Erythroblast (primary cell): ENCODE results near the gene CROCC2.

ENCODE experiments used
- GATA1 ChIP-seq: IDR thresholded peaks from 2 replicates; pipeline ENCODE4 v1.6.1; 2011; ENCODE audit warnings: low read depth, mild to moderate bottlenecking, control low read depth, low read length, moderate library complexity
- POLR2A ChIP-seq: IDR thresholded peaks from 2 replicates; pipeline ENCODE4 v1.6.1; 2011; ENCODE audit warnings: mild to moderate bottlenecking, low read length

GRCh38 chr2:240987588-240987987 lies 81.5 kb downstream of the CROCC2 start:
- TF ChIP-seq POLR2A (no peak), GATA1 (no peak)
